GM12892 (cell line): Measurements from ENCODE around the gene FRMPD2.
"Not testable (repeated sequence)": the region's sequence is repeated elsewhere in the genome, so short reads cannot be mapped to it uniquely, and the experiment has no call there.

ENCODE experiments used
- POLR2A ChIP-seq: IDR thresholded peaks from 2 replicates; pipeline ENCODE4 v1.6.1; 2011; ENCODE audit warnings: low read depth, low read length, control low read depth
- POLR2AphosphoS5 ChIP-seq: IDR thresholded peaks from 2 replicates; pipeline ENCODE4 v1.6.1; 2011; ENCODE audit warnings: low read depth, low read length, control low read depth

- not testable (repeated sequence) for TF ChIP-seq POLR2A, POLR2AphosphoS5
Measured at GRCh38 chr10:48172715-48173114, 101.8 kb downstream of the FRMPD2 start.
